ENCODE results near the gene ETNK1. TPM values are rescaled to one million over a fixed set of nuclear protein-coding genes. Genes with fewer than 3 reads are reported as not detected.
"Not testable (repeated sequence)": the region's sequence is repeated elsewhere in the genome, so short reads cannot be mapped to it uniquely, and the experiment has no call there.

Gene ETNK1
- total and polyA plus RNA-seq, 2 donors (not counting 1 experiment from before 2014, with no cell fraction given): 19.0 to 56.1 TPM

DNA sequence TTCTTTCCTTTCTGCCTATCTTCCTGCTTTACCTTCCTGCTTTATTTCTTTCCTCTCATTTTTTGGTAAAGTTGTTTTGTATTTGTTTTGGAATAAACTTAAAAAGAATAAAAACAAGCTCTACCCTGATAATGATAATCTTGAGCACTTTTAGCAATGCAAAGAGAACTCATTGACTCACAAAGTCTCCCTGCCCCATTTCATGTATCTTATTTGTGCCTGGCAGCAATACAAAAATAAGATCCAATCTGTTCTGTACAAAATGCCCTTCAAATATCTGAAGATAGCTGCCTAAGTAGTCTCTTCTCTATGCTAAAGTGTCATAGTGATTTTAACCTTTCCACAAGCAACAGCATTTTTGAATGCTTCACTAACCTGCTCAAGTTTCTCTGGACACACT, 31.1 kb upstream of the ETNK1 start:
- H3K9me3 ChIP-seq (ENCODE audit: control insufficient read depth, insufficient read depth, low read depth, low read length): no peaks in the 10 kb centered on the region
- H3K9ac ChIP-seq (ENCODE audit: insufficient read depth, low read length): no peak overlapping the region
- DNase-seq (ENCODE audit: low read depth in 2 of 2): no peak
- no peaks in the 10 kb centered on the region for H3K36me3 ChIP-seq (ENCODE audit: control insufficient read depth, insufficient read depth, low read length)
- no peaks in the 10 kb centered on the region for H4K20me1 ChIP-seq (ENCODE audit: control insufficient read depth, extremely low read depth, insufficient read depth, low read length)
- H3K4me2 ChIP-seq (ENCODE audit: extremely low read depth, insufficient read depth, low read length): no peak overlapping the region
- H3K4me3 ChIP-seq (replicated peaks in 1 of 4; ENCODE audit: control extremely low read depth in 1 of 4, insufficient read depth in 1 of 4, low read depth in 3 of 4, low read length in 4 of 4): no peak overlapping the region
- no peak overlapping the region for H2AFZ ChIP-seq (ENCODE audit: low read length)
- H3K4me1 ChIP-seq (ENCODE audit: control insufficient read depth, extremely low read depth, insufficient read depth, low read length): no peaks in the 10 kb centered on the region
- TF ChIP-seq, protein P1, sequence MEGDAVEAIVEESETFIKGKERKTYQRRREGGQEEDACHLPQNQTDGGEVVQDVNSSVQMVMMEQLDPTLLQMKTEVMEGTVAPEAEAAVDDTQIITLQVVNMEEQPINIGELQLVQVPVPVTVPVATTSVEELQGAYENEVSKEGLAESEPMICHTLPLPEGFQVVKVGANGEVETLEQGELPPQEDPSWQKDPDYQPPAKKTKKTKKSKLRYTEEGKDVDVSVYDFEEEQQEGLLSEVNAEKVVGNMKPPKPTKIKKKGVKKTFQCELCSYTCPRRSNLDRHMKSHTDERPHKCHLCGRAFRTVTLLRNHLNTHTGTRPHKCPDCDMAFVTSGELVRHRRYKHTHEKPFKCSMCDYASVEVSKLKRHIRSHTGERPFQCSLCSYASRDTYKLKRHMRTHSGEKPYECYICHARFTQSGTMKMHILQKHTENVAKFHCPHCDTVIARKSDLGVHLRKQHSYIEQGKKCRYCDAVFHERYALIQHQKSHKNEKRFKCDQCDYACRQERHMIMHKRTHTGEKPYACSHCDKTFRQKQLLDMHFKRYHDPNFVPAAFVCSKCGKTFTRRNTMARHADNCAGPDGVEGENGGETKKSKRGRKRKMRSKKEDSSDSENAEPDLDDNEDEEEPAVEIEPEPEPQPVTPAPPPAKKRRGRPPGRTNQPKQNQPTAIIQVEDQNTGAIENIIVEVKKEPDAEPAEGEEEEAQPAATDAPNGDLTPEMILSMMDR (conservative IDR thresholded peaks at IDR 0.05 in 1 of 2, IDR thresholded peaks at IDR 0.05 in 1 of 2; ENCODE audit: low read depth in 1 of 2, low read length in 2 of 2): no peak
- no peak for TF ChIP-seq EZH2 (IDR thresholded peaks at IDR 0.05; ENCODE audit: low read length, missing control alignments)
- no peaks in the 10 kb centered on the region for H3K27me3 ChIP-seq (ENCODE audit: control insufficient read depth, insufficient read depth, low read length)
- no peak overlapping the region for H3K27ac ChIP-seq (ENCODE audit: insufficient read depth, low read length)
- H3K79me2 ChIP-seq (ENCODE audit: control insufficient read depth, insufficient read depth, low read length): no peaks in the 10 kb centered on the region

- not testable (repeated sequence) for H3K27ac ChIP-seq (ENCODE audit: insufficient read depth, low read length); H3K4me2 ChIP-seq (ENCODE audit: extremely low read depth, insufficient read depth, low read length); H3K4me1 ChIP-seq (ENCODE audit: control insufficient read depth, extremely low read depth, insufficient read depth, low read length); H3K9ac ChIP-seq (ENCODE audit: insufficient read depth, low read length); DNase-seq (ENCODE audit: low read depth in 2 of 2); H3K9me3 ChIP-seq (ENCODE audit: control insufficient read depth, insufficient read depth, low read depth, low read length); H3K36me3 ChIP-seq (ENCODE audit: control insufficient read depth, insufficient read depth, low read length); H4K20me1 ChIP-seq (ENCODE audit: control insufficient read depth, extremely low read depth, insufficient read depth, low read length); H3K4me3 ChIP-seq (replicated peaks in 1 of 4; ENCODE audit: control extremely low read depth in 1 of 4, insufficient read depth in 1 of 4, low read depth in 3 of 4, low read length in 4 of 4); H3K79me2 ChIP-seq (ENCODE audit: control insufficient read depth, insufficient read depth, low read length); H2AFZ ChIP-seq (ENCODE audit: low read length); H3K27me3 ChIP-seq (ENCODE audit: control insufficient read depth, insufficient read depth, low read length)
Measured at GRCh38 chr12:22597539-22597938, 27.4 kb upstream of the ETNK1 start.

GRCh38 chr12:22598141-22598762, 26.7 kb upstream of the ETNK1 start:
- Histone ChIP-seq H3K4me1 (ENCODE audit: control insufficient read depth, extremely low read depth, insufficient read depth, low read length) (no peaks in the 10 kb centered on the region), H3K36me3 (ENCODE audit: control insufficient read depth, insufficient read depth, low read length) (no peaks in the 10 kb centered on the region), H3K9me3 (ENCODE audit: control insufficient read depth, insufficient read depth, low read depth, low read length) (no peaks in the 10 kb centered on the region), H4K20me1 (ENCODE audit: control insufficient read depth, extremely low read depth, insufficient read depth, low read length) (no peaks in the 10 kb centered on the region), H3K4me2 (ENCODE audit: extremely low read depth, insufficient read depth, low read length) (no peak overlapping the region), H3K4me3 (replicated peaks in 1 of 4; ENCODE audit: control extremely low read depth in 1 of 4, insufficient read depth in 1 of 4, low read depth in 3 of 4, low read length in 4 of 4) (no peak overlapping the region), H2AFZ (ENCODE audit: low read length) (no peak overlapping the region), H3K9ac (ENCODE audit: insufficient read depth, low read length) (no peak overlapping the region), H3K27ac (ENCODE audit: insufficient read depth, low read length) (no peak overlapping the region), H3K79me2 (ENCODE audit: control insufficient read depth, insufficient read depth, low read length) (no peaks in the 10 kb centered on the region), H3K27me3 (ENCODE audit: control insufficient read depth, insufficient read depth, low read length) (no peaks in the 10 kb centered on the region)
- no peak for DNase-seq (ENCODE audit: low read depth in 2 of 2)
- TF ChIP-seq, protein P1 (conservative IDR thresholded peaks at IDR 0.05 in 1 of 2, IDR thresholded peaks at IDR 0.05 in 1 of 2; ENCODE audit: low read depth in 1 of 2, low read length in 2 of 2): no peak
- no peak for TF ChIP-seq EZH2 (IDR thresholded peaks at IDR 0.05; ENCODE audit: low read length, missing control alignments)

All from fibroblast of lung (primary cell).